H1 (cell line): ENCODE results near the gene RHOG. TPM values are rescaled to one million over a fixed set of nuclear protein-coding genes. Genes with fewer than 3 reads are reported as not detected.

ENCODE experiments used
- CTCF ChIA-PET: fragments of 300-600 bp; sonication (Branson Sonifier 250); formaldehyde crosslinking; loops from one replicate; lab custom pipeline; 2021; ENCODE audit not compliant: partially characterized antibody; lab: Charles Lee
- POLR2A ChIA-PET: fragments of 300-600 bp; sonication (Branson Sonifier 250); formaldehyde crosslinking; loops from one replicate; lab custom pipeline; 2021; ENCODE audit warnings: inconsistent platforms; ENCODE audit not compliant: partially characterized antibody; lab: Charles Lee
- DNase-seq, 2 experiments: peaks; one replicate each; pipeline versions ENCODE4 v3.0.0 to v3.0.0-alpha.2; 2010 to 2022; ENCODE audit warnings: low spot score in 2 of 2, low read depth in 1 of 2, mixed read lengths in 1 of 2
- FAIRE-seq: peaks from 2 replicates; lab custom pipeline; 2011; peaks lifted over from hg19 to GRCh38; lab: Jason Lieb, UNC
- H2AFZ ChIP-seq: 2 replicates; pipeline ENCODE4 v1.8.1; 2012; ENCODE audit warnings: low read length, inconsistent platforms
- H2AK5ac ChIP-seq: 2 replicates; pipeline ENCODE4 v1.6.1; 2013; ENCODE audit warnings: low read depth, low read length
- H2BK120ac ChIP-seq: replicated peaks from 2 replicates; pipeline ENCODE3; 2013; ENCODE audit warnings: low read depth, low read length, inconsistent platforms
- H2BK12ac ChIP-seq: 2 replicates; pipeline ENCODE4 v1.6.1; 2013; ENCODE audit warnings: low read depth, low read length
- H2BK15ac ChIP-seq: 2 replicates; pipeline ENCODE4 v1.6.1; 2013; ENCODE audit warnings: low read length
- H2BK20ac ChIP-seq: 2 replicates; pipeline ENCODE4 v1.6.1; 2013; ENCODE audit warnings: low read length
- H2BK5ac ChIP-seq: 2 replicates; pipeline ENCODE4 v1.6.1; 2013; ENCODE audit warnings: low read depth, low read length
- H3K14ac ChIP-seq: 2 replicates; pipeline ENCODE4 v1.6.1; 2013; ENCODE audit warnings: inconsistent platforms; ENCODE audit not compliant: insufficient read length
- H3K18ac ChIP-seq: 2 replicates; pipeline ENCODE4 v1.6.1; 2013; ENCODE audit warnings: low read length; ENCODE audit errors: extremely low read depth
- H3K23ac ChIP-seq: 2 replicates; pipeline ENCODE4 v1.6.1; 2013; ENCODE audit warnings: inconsistent platforms; ENCODE audit not compliant: insufficient read length
- H3K23me2 ChIP-seq: 2 replicates; pipeline ENCODE4 v1.6.1; 2013; ENCODE audit warnings: low read depth, low read length
- H3K27ac ChIP-seq: 2 replicates; pipeline ENCODE4 v1.6.1; 2011; ENCODE audit warnings: low read depth, low read length, inconsistent platforms
- H3K27me3 ChIP-seq, 4 experiments: replicated peaks in 1 of 4; 1 replicate in 1 of 4; 2 replicates in 3 of 4; pipeline versions ENCODE4 v1.6.1 to v1.8.1; 2011 to 2013; ENCODE audit warnings: low read length in 3 of 4, mild to moderate bottlenecking in 3 of 4, inconsistent platforms in 2 of 4, mixed read lengths in 2 of 4, moderate library complexity in 1 of 4; ENCODE audit not compliant: control insufficient read depth in 3 of 4, insufficient read depth in 3 of 4; ENCODE audit errors: extremely low read depth in 1 of 4
- H3K36me3 ChIP-seq, 4 experiments: 2 replicates each; pipeline versions ENCODE4 v1.6.1 to v1.8.1; 2011 to 2013; ENCODE audit warnings: mild to moderate bottlenecking in 4 of 4, low read length in 3 of 4, moderate library complexity in 2 of 4, control low read depth in 1 of 4, inconsistent platforms in 1 of 4; ENCODE audit not compliant: insufficient read depth in 4 of 4, control insufficient read depth in 2 of 4
- H3K4ac ChIP-seq: replicated peaks from 2 replicates; pipeline ENCODE3; 2013; ENCODE audit warnings: low read length, low read depth, mixed read lengths, inconsistent platforms; ENCODE audit not compliant: insufficient read length
- H3K4me1 ChIP-seq, 4 experiments: replicated peaks in 1 of 4; 1 replicate in 1 of 4; 2 replicates in 3 of 4; pipeline versions ENCODE4 v1.6.1 to v1.8.1; 2011 to 2013; ENCODE audit warnings: low read length in 3 of 4, inconsistent platforms in 2 of 4, mixed read lengths in 1 of 4; ENCODE audit not compliant: insufficient read depth in 4 of 4, control insufficient read depth in 3 of 4
- H3K4me2 ChIP-seq, 2 experiments: 2 replicates each; pipeline versions ENCODE4 v1.6.1 to v1.8.1; 2011 to 2013; ENCODE audit warnings: low read depth in 2 of 2, low read length in 2 of 2, control low read depth in 1 of 2, inconsistent platforms in 1 of 2, mild to moderate bottlenecking in 1 of 2; ENCODE audit not compliant: insufficient read depth in 1 of 2
- H3K4me3 ChIP-seq, 4 experiments: fragments of 200-600, 300-600 bp in 1 of 4; sonication (generic), shearing (Covaris generic), sonication (Bioruptor Twin) in 1 of 4; 2 replicates each; pipeline versions ENCODE4 v1.5.1 to v1.8.1; 2011 to 2016; ENCODE audit warnings: low read length in 4 of 4, low read depth in 3 of 4, control low read depth in 2 of 4, inconsistent platforms in 2 of 4, mild to moderate bottlenecking in 2 of 4, mixed read lengths in 1 of 4, moderate library complexity in 1 of 4; ENCODE audit not compliant: insufficient read depth in 2 of 4; ENCODE audit errors: extremely low read depth in 1 of 4
- H3K56ac ChIP-seq: replicated peaks from 2 replicates; pipeline ENCODE3; 2013; ENCODE audit warnings: low read depth, mild to moderate bottlenecking, mixed read lengths, low read length, inconsistent platforms; ENCODE audit not compliant: insufficient read length
- H3K79me1 ChIP-seq: 2 replicates; pipeline ENCODE4 v1.6.1; 2013; ENCODE audit warnings: low read depth, low read length, control low read depth
- H3K79me2 ChIP-seq, 2 experiments: 2 replicates each; pipeline versions ENCODE4 v1.6.1 to v1.8.1; 2012 to 2013; ENCODE audit warnings: low read length in 2 of 2, mild to moderate bottlenecking in 2 of 2, inconsistent platforms in 1 of 2; ENCODE audit not compliant: insufficient read depth in 2 of 2, control insufficient read depth in 1 of 2
- H3K9ac ChIP-seq, 4 experiments: replicated peaks in 1 of 4; 1 replicate in 1 of 4; 2 replicates in 3 of 4; pipeline versions ENCODE4 v1.6.1 to v1.8.1; 2011 to 2013; ENCODE audit warnings: low read depth in 3 of 4, low read length in 3 of 4, control low read depth in 2 of 4, mild to moderate bottlenecking in 2 of 4, moderate library complexity in 2 of 4, inconsistent platforms in 1 of 4; ENCODE audit errors: extremely low read depth in 1 of 4
- H3K9me3 ChIP-seq, 2 experiments: 2 replicates each; pipeline versions ENCODE4 v1.6.1 to v1.8.1; 2012 to 2013; ENCODE audit warnings: mild to moderate bottlenecking in 2 of 2, moderate library complexity in 2 of 2, control low read depth in 1 of 2, inconsistent platforms in 1 of 2, low read depth in 1 of 2, low read length in 1 of 2, mixed read lengths in 1 of 2; ENCODE audit not compliant: insufficient read depth in 2 of 2
- H4K20me1 ChIP-seq, 2 experiments: replicated peaks in 1 of 2; 2 replicates each; pipeline versions ENCODE3 to v1.8.1; 2011 to 2013; ENCODE audit warnings: inconsistent platforms in 2 of 2, low read length in 2 of 2, mild to moderate bottlenecking in 1 of 2; ENCODE audit not compliant: insufficient read depth in 2 of 2, control insufficient read depth in 1 of 2
- H4K5ac ChIP-seq: 2 replicates; pipeline ENCODE4 v1.6.1; 2013; ENCODE audit warnings: low read length, low read depth, mixed read lengths, inconsistent platforms; ENCODE audit not compliant: insufficient read length
- H4K8ac ChIP-seq: 2 replicates; pipeline ENCODE4 v1.8.0; 2013; ENCODE audit warnings: mild to moderate bottlenecking, moderate library complexity, low read length, inconsistent platforms; ENCODE audit not compliant: insufficient read depth; ENCODE audit errors: extremely low read depth
- H4K91ac ChIP-seq: replicated peaks from 2 replicates; pipeline ENCODE3; 2013; ENCODE audit warnings: low read length, mixed read lengths, inconsistent platforms; ENCODE audit not compliant: insufficient read length
- RAD21 ChIP-seq, 2 experiments: IDR thresholded peaks in 1 of 2; conservative IDR thresholded peaks in 1 of 2; 2 replicates each; pipeline ENCODE4 v1.6.1; 2011; ENCODE audit warnings: low read depth in 2 of 2, low read length in 2 of 2, improper control_type of control experiment in 1 of 2, inconsistent platforms in 1 of 2, mild to moderate bottlenecking in 1 of 2, moderate library complexity in 1 of 2
- SAP30 ChIP-seq: fragments of 300-600 bp; sonication (generic); IDR thresholded peaks from 2 replicates; pipeline ENCODE4 v1.7.1; 2012; ENCODE audit warnings: low read length, moderate library complexity, mild to moderate bottlenecking, inconsistent platforms; ENCODE audit not compliant: insufficient read depth, insufficient replicate concordance
- SIRT6 ChIP-seq: IDR thresholded peaks from one replicate; pipeline ENCODE4 v1.7.1; 2012; ENCODE audit warnings: low read length, inconsistent platforms
- SIX5 ChIP-seq: IDR thresholded peaks from 2 replicates; pipeline ENCODE4 v1.6.1; 2011; ENCODE audit warnings: mild to moderate bottlenecking, low read depth, low read length
- SP1 ChIP-seq: IDR thresholded peaks from 2 replicates; pipeline ENCODE4 v1.6.1; 2011; ENCODE audit warnings: low read depth, low read length
- ZNF274 ChIP-seq: IDR thresholded peaks from 2 replicates; pipeline ENCODE4 v1.7.0; 2012; ENCODE audit warnings: low read length, borderline replicate concordance; ENCODE audit errors: extremely low read depth
- WGBS, 2 experiments: shearing (Covaris generic) in 1 of 2; methylation state at CpG; one replicate each; pipeline versions ENCODE4 v1.1.6 to v1.1.7; 2013 to 2015; ENCODE audit warnings: low lambda C conversion rate in 2 of 2, mixed read lengths in 2 of 2, inconsistent platforms in 1 of 2, low coverage in 1 of 2, missing lambda C conversion rate in 1 of 2; ENCODE audit not compliant: insufficient replicate concordance in 2 of 2, insufficient coverage in 1 of 2, insufficient read length in 1 of 2; ENCODE audit errors: extremely low coverage in 1 of 2, missing lambda C conversion rate in 1 of 2; 5-methylcytosine and 5-hydroxymethylcytosine counted together
- polyA plus RNA-seq, 7 experiments: library from polyadenylated mRNA; depleted of rRNA in 3 of 7; stranded (reverse) in 5 of 7; unstranded in 2 of 7; fragments of >200 nt in 5 of 7; fragments of 200-250 nt in 2 of 7; gene quantifications; 1 replicate in 5 of 7; 2 replicates in 1 of 7; 4 replicates in 1 of 7; pipeline versions ENCODE4 v1.2.1 to v1.2.3, GENCODE V29; 2011 to 2013; ENCODE audit warnings: missing spikeins in 2 of 7, mixed read lengths in 2 of 7
- total RNA-seq: library from RNA; stranded (reverse); fragmentation: NEBNext Ultra II Directional; extraction: Animal tissue kit (Norgen Biotek cat#: 25700); gene quantifications from 2 replicates; pipeline ENCODE4 v1.2.1, GENCODE V29; 2021
- TF ChIP-seq, protein P1 (sequence below): IDR thresholded peaks from 2 replicates; pipeline ENCODE4 v1.6.1; 2011; ENCODE audit warnings: low read depth, mild to moderate bottlenecking, low read length; ENCODE audit not compliant: insufficient read depth

The RHOG gene
- total and polyA plus RNA-seq, 2 of the 8 experiments (the other 6 are each of a cell fraction or from before 2014, with no cell fraction given) = 28.3 to 69.6 TPM

DNA sequence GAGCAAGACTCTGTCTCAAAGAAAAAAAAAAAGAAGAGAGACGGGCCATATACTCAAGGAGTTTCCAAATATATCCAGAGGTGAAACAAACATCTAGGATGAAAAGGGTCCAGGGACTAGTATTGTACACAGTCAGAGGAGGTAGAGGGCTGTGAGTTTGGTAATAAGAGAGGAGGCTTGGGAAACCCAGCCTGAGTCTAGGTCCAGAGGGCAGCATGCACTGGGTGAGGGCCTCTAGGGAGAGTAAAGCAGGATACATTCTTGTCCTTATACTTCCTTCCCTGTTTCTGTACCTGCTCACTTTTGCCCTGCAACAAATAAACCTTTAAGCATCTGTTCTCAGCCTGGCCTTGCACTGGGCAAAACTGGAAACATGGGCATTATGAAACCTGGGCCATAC, 46.2 kb upstream of the RHOG start:
- DNase-seq (no peak), FAIRE-seq (no peak)
- Histone ChIP-seq H3K4me3 (no peak overlapping the region), H2BK5ac (no peak overlapping the region), H3K14ac (no peak overlapping the region), H3K27ac (no peak overlapping the region), H3K23ac (no peak overlapping the region), H4K5ac (no peak overlapping the region), H3K36me3 (no peaks in the 10 kb centered on the region), H4K8ac (no peak overlapping the region), H2BK12ac (no peak overlapping the region), H3K9ac (no peak overlapping the region), H3K4me2 (no peak overlapping the region), H2BK15ac (no peak overlapping the region), H2AK5ac (no peak overlapping the region), H3K18ac (no peak overlapping the region), H3K79me1 (no peaks in the 10 kb centered on the region), H3K4me1 (no peaks in the 10 kb centered on the region), H3K4ac (no peak overlapping the region), H3K56ac (no peak overlapping the region), H3K23me2 (no peaks in the 10 kb centered on the region), H2AFZ (no peak overlapping the region), H2BK20ac (no peak overlapping the region), H4K91ac (no peak overlapping the region), H2BK120ac (no peak overlapping the region), H3K9me3 (no peaks in the 10 kb centered on the region), H3K27me3 (no peaks in the 10 kb centered on the region), H4K20me1 (no peaks in the 10 kb centered on the region), H3K79me2 (no peaks in the 10 kb centered on the region)
- CTCF ChIA-PET = interaction anchor here (1.8 kb wide), 1 partner anchor 33 kb away, joined by 4 read pairs; no protein-coding TSS in a partner anchor
- 100% methylated on average over 1 of the region's 1 CpG; no CpG with 5 or more reads in 1 of the 2 experiments for WGBS, 2 experiments
- POLR2A ChIA-PET = interaction anchor here (0.6 kb wide), 1 partner anchor 25 kb away, joined by 3 read pairs; no protein-coding TSS in a partner anchor
- no peak for TF ChIP-seq SIRT6
- TF ChIP-seq ZNF274 = no peak
- no peak for TF ChIP-seq SAP30
- TF ChIP-seq SIX5 = no peak
- no peak for TF ChIP-seq SP1
- TF ChIP-seq RAD21 (IDR thresholded peaks at IDR 0.05 in 1 of 2, conservative IDR thresholded peaks at IDR 0.05 in 1 of 2; ENCODE audit: low read depth in 2 of 2, low read length in 2 of 2) = no peak
- TF ChIP-seq, protein P1, sequence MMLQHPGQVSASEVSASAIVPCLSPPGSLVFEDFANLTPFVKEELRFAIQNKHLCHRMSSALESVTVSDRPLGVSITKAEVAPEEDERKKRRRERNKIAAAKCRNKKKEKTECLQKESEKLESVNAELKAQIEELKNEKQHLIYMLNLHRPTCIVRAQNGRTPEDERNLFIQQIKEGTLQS = no peak
